Activated CD4-positive, alpha-beta T cell treated with anti-CD3 and anti-CD28 coated beads, Interleukin-2, Interleukin-4, amounts not matched to agents 100 ng/mL and 50 ng/mL, durations not matched to agents 16 hours and 8 hours (primary cell): ENCODE results near the gene CTTNBP2NL.

ENCODE experiments used
- DNase-seq: peaks from one replicate; pipeline ENCODE4 v3.0.0-alpha.2; 2020; ENCODE audit warnings: low spot score

The CTTNBP2NL gene

GRCh38 chr1:112395821-112396652, at the start of gene CTTNBP2NL:
Gene CTTNBP2NL, plus strand, starts transcription at chr1:112396214. Its CDS starts 19,952 bp downstream, at chr1:112416166.
- peak; percentile 87 for DNase-seq

GRCh38 chr1:112346801-112347350, 49.1 kb upstream of the CTTNBP2NL start:
- no peak for DNase-seq

GRCh38 chr1:112356765-112357164, 39.2 kb upstream of the CTTNBP2NL start:
- DNase-seq = no peak

- no peak for DNase-seq
Measured at GRCh38 chr1:112357467-112357866, 38.5 kb upstream of the CTTNBP2NL start.

- no peak for DNase-seq
Measured at GRCh38 chr1:112358061-112358770, 37.8 kb upstream of the CTTNBP2NL start.

GRCh38 chr1:112358798-112359408, 37.1 kb upstream of the CTTNBP2NL start:
- peak; percentile 24 for DNase-seq

- no peak for DNase-seq
Measured at GRCh38 chr1:112359961-112360767, 35.9 kb upstream of the CTTNBP2NL start.

GRCh38 chr1:112363636-112364035, 32.4 kb upstream of the CTTNBP2NL start:
- DNase-seq = no peak

GRCh38 chr1:112368198-112368597, 27.8 kb upstream of the CTTNBP2NL start:
- DNase-seq = no peak

GRCh38 chr1:112369392-112370285, 26.4 kb upstream of the CTTNBP2NL start:
- DNase-seq = peak; percentile 86

- no peak for DNase-seq
Measured at GRCh38 chr1:112370996-112371395, 25.0 kb upstream of the CTTNBP2NL start.

GRCh38 chr1:112371775-112372174, 24.2 kb upstream of the CTTNBP2NL start:
- DNase-seq = no peak

GRCh38 chr1:112373806-112374205, 22.2 kb upstream of the CTTNBP2NL start:
- no peak for DNase-seq

- no peak for DNase-seq
Measured at GRCh38 chr1:112375701-112376100, 20.3 kb upstream of the CTTNBP2NL start.

GRCh38 chr1:112380356-112380755, 15.7 kb upstream of the CTTNBP2NL start:
- no peak for DNase-seq

- DNase-seq = no peak
Measured at GRCh38 chr1:112381324-112382076, 14.5 kb upstream of the CTTNBP2NL start.

GRCh38 chr1:112383759-112384370, 12.1 kb upstream of the CTTNBP2NL start:
- no peak for DNase-seq

GRCh38 chr1:112386024-112386723, 9.8 kb upstream of the CTTNBP2NL start:
- DNase-seq = no peak
